ENCODE results near the gene XYLT1. TPM values are rescaled to one million over a fixed set of nuclear protein-coding genes. Genes with fewer than 3 reads are reported as not detected.
A peak's percentile ranks its signal among the peaks of the same experiment; 100 is the strongest.

Gene XYLT1
- total and polyA plus RNA-seq, 2 of the 13 experiments (the other 11 are each of a cell fraction or from before 2014, with no cell fraction given), result not detected

DNA sequence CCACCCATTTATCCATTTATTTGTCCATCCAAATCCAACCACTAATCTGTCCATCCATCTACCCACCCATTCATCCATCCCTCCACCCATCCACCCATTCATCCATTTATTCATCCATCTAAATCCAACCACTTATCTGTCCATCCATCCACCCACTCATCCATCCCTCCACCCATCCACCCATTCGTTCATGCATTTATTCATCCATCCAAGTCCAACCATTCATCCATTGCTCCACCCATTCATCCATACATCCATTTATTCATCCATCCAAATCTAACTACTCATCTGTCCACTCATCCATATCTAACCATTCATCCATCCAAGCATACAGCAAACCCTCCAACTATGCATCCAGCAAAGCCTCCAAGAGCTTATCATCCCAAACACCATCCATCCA is 267.3 kb downstream of the XYLT1 start:
- CTCF ChIA-PET (ENCODE audit: low intra/inter-chr PET ratio, low total read pairs), result no interaction called here
- no TSS peak for BruUV-seq (replicated peaks)
- intact Hi-C loops (cut with micrococcal nuclease; ENCODE audit: unreplicated experiment) (no loop called here), in situ Hi-C loops (cut with HindIII; ENCODE audit: extremely low pct_ligation_motif_present, low pct_unique_long_range_greater_than_20kb) (no loop called here)
- Histone ChIP-seq H3K36me3 (replicated peaks in 1 of 2; ENCODE audit: control insufficient read depth in 1 of 2, insufficient read depth in 2 of 2, low read length in 2 of 2) (no peaks in the 10 kb centered on the region), H2AFZ (ENCODE audit: low read length) (no peak overlapping the region), H3K9ac (ENCODE audit: insufficient read depth, low read depth, low read length) (no peak overlapping the region), H3K4me1 (ENCODE audit: insufficient read depth, low read length) (no peaks in the 10 kb centered on the region), H3K27ac (ENCODE audit: extremely low read length, insufficient read depth, low read length) (no peak overlapping the region), H4K20me1 (ENCODE audit: insufficient read depth, low read length) (no peaks in the 10 kb centered on the region; the same call in 1 of the 2 replicates), H3K4me3 (replicated peaks in 1 of 3; ENCODE audit: insufficient read depth in 1 of 3, low read depth in 2 of 3, low read length in 3 of 3) (no peak overlapping the region), H3K4me2 (ENCODE audit: low read depth, low read length) (no peak overlapping the region), H3K79me2 (ENCODE audit: insufficient read depth, low read length) (no peaks in the 10 kb centered on the region), H3K9me3 (ENCODE audit: low read length) (no peaks in the 10 kb centered on the region), H3K27me3 (ENCODE audit: control insufficient read depth in 1 of 2, insufficient read depth in 2 of 2, low read length in 2 of 2) (peaks cover 0 to 14% of the 10 kb centered on the region in 2 experiments; a peak in 2 of 5 replicates)
- 1% methylated on average over 1 of the region's 1 CpG for WGBS (ENCODE audit: low lambda C conversion rate)
- DNase-seq (ENCODE audit: low spot score) (no peak), FAIRE-seq (no peak), ATAC-seq (no peak)
- TF ChIP-seq PHF5A (CRISPR knock-in tag; IDR thresholded peaks at IDR 0.05; ENCODE audit: low read depth, unreplicated experiment) (no peak), ZBTB20 (CRISPR knock-in tag; IDR thresholded peaks at IDR 0.05; ENCODE audit: borderline replicate concordance, low read depth) (no peak), ASH2L (IDR thresholded peaks at IDR 0.05; ENCODE audit: insufficient read length, low read depth, low read length) (no peak), ZNF841 (CRISPR knock-in tag; IDR thresholded peaks at IDR 0.05; ENCODE audit: borderline replicate concordance) (no peak), CBFB (CRISPR knock-in tag; IDR thresholded peaks at IDR 0.05) (no peak), FOXK2 (IDR thresholded peaks at IDR 0.05) (peak; percentile 11; the same call in 1 of the 2 replicates)
- POLR2A ChIA-PET, result no interaction called here

DNA sequence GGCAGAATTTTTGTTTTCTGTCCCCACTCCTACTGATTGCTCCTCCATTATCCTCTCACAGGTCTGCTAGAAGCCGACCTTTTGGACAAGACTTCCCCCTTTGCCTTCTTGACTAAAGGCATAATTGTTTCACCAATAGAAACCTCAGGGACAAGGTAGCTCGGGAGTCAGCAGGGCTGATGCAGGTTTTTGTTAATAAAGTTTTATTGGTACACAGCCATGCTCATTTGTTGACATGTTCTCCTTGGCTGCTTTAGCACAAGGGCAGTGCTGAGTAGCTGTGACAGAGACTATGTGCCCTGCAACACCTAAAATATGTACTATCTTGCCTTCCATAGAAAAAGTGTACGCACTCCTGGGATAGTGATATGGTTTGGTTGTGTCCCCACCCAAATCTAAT is 271.6 kb downstream of the XYLT1 start:
- in situ Hi-C loops (cut with HindIII; ENCODE audit: extremely low pct_ligation_motif_present, low pct_unique_long_range_greater_than_20kb), result no loop called here
- 30% methylated on average over 3 of the region's 3 CpGs for WGBS (ENCODE audit: low lambda C conversion rate)
- CTCF ChIA-PET (ENCODE audit: low intra/inter-chr PET ratio, low total read pairs), result no interaction called here

More for the DNA sequence above, 271.6 kb downstream of the XYLT1 start:
- Histone ChIP-seq H3K36me3 (replicated peaks in 1 of 2; ENCODE audit: control insufficient read depth in 1 of 2, insufficient read depth in 2 of 2, low read length in 2 of 2) (no peaks in the 10 kb centered on the region), H3K4me1 (ENCODE audit: insufficient read depth, low read length) (no peaks in the 10 kb centered on the region), H4K20me1 (ENCODE audit: insufficient read depth, low read length) (no peaks in the 10 kb centered on the region), H3K27ac (ENCODE audit: extremely low read length, insufficient read depth, low read length) (no peak overlapping the region), H3K9ac (ENCODE audit: insufficient read depth, low read depth, low read length) (no peak overlapping the region), H3K9me3 (ENCODE audit: low read length) (no peaks in the 10 kb centered on the region), H3K4me2 (ENCODE audit: low read depth, low read length) (no peak overlapping the region), H3K79me2 (ENCODE audit: insufficient read depth, low read length) (no peaks in the 10 kb centered on the region), H3K27me3 (ENCODE audit: control insufficient read depth in 1 of 2, insufficient read depth in 2 of 2, low read length in 2 of 2) (peaks cover 0 to 14% of the 10 kb centered on the region in 2 experiments; a peak in 2 of 5 replicates), H3K4me3 (replicated peaks in 1 of 3; ENCODE audit: insufficient read depth in 1 of 3, low read depth in 2 of 3, low read length in 3 of 3) (no peak overlapping the region), H2AFZ (ENCODE audit: low read length) (no peak overlapping the region)
- BruUV-seq (replicated peaks), result no TSS peak
- POLR2A ChIA-PET, result no interaction called here
- no peak for ATAC-seq
- TF ChIP-seq, protein P1, sequence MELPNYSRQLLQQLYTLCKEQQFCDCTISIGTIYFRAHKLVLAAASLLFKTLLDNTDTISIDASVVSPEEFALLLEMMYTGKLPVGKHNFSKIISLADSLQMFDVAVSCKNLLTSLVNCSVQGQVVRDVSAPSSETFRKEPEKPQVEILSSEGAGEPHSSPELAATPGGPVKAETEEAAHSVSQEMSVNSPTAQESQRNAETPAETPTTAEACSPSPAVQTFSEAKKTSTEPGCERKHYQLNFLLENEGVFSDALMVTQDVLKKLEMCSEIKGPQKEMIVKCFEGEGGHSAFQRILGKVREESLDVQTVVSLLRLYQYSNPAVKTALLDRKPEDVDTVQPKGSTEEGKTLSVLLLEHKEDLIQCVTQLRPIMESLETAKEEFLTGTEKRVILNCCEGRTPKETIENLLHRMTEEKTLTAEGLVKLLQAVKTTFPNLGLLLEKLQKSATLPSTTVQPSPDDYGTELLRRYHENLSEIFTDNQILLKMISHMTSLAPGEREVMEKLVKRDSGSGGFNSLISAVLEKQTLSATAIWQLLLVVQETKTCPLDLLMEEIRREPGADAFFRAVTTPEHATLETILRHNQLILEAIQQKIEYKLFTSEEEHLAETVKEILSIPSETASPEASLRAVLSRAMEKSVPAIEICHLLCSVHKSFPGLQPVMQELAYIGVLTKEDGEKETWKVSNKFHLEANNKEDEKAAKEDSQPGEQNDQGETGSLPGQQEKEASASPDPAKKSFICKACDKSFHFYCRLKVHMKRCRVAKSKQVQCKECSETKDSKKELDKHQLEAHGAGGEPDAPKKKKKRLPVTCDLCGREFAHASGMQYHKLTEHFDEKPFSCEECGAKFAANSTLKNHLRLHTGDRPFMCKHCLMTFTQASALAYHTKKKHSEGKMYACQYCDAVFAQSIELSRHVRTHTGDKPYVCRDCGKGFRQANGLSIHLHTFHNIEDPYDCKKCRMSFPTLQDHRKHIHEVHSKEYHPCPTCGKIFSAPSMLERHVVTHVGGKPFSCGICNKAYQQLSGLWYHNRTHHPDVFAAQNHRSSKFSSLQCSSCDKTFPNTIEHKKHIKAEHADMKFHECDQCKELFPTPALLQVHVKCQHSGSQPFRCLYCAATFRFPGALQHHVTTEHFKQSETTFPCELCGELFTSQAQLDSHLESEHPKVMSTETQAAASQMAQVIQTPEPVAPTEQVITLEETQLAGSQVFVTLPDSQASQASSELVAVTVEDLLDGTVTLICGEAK (IDR thresholded peaks at IDR 0.05), result no peak
- TF ChIP-seq, protein P1 (CRISPR knock-in tag; IDR thresholded peaks at IDR 0.05), result peak; percentile 95
- no peak for TF ChIP-seq NFRKB (IDR thresholded peaks at IDR 0.05)
- intact Hi-C loops (cut with micrococcal nuclease; ENCODE audit: unreplicated experiment), result no loop called here
- DNase-seq (ENCODE audit: low spot score), result no peak
- FAIRE-seq, result no peak

All from HepG2 (cell line).